Caco-2 (cell line): ENCODE measurements around the gene TSPO2. TPM values are rescaled to one million over a fixed set of nuclear protein-coding genes. Genes with fewer than 3 reads are reported as not detected.

Experiments used
- BruUV-seq: library from RNA; stranded (reverse); fragments of 400-500 nt; replicated peaks from 2 replicates; lab custom pipeline; 2021; lab: Mats Ljungman, UMichigan
- CTCF ChIA-PET: fragments of 300-600 bp; sonication (Branson Sonifier 250); formaldehyde crosslinking; loops from one replicate; lab custom pipeline; 2022; ENCODE audit warnings: antibody characterized with exemption; lab: Charles Lee
- POLR2A ChIA-PET: fragments of 300-600 bp; sonication (Branson Sonifier 250); formaldehyde crosslinking; loops from one replicate; lab custom pipeline; 2022; ENCODE audit warnings: antibody characterized with exemption; lab: Charles Lee
- DNase-seq, 2 experiments: peaks; one replicate each; pipeline versions ENCODE4 v3.0.0 to v3.0.0-alpha.2; 2020 to 2022
- H3K27me3 ChIP-seq: replicated peaks from 2 replicates; pipeline ENCODE4 v1.6.0; 2011; ENCODE audit warnings: low read length; ENCODE audit not compliant: control insufficient read depth, insufficient read depth
- H3K36me3 ChIP-seq: 2 replicates; pipeline ENCODE4 v1.5.1; 2011; ENCODE audit warnings: low read length; ENCODE audit not compliant: control insufficient read depth, insufficient read depth
- H3K4me1 ChIP-seq: fragments of 250-450 bp; sonication (Bioruptor Pico); 2 replicates; pipeline ENCODE4 v1.5.1; 2020; ENCODE audit warnings: mild to moderate bottlenecking
- H3K4me3 ChIP-seq: 2 replicates; pipeline ENCODE4 v1.5.1; 2011; ENCODE audit warnings: low read depth, mild to moderate bottlenecking, control low read depth, low read length
- H3K9me3 ChIP-seq: fragments of 250-450 bp; sonication (Bioruptor Pico); 2 replicates; pipeline ENCODE4 v1.5.1; 2020; ENCODE audit warnings: mild to moderate bottlenecking, moderate library complexity
- H3K27ac Mint-ChIP-seq: one replicate; pipeline ENCODE4 v1.8.0; 2022; ENCODE audit warnings: mixed read lengths; ENCODE audit not compliant: unreplicated experiment
- H3K27me3 Mint-ChIP-seq: one replicate; pipeline ENCODE4 v1.8.0; 2022; ENCODE audit warnings: mixed read lengths; ENCODE audit not compliant: insufficient read depth, unreplicated experiment
- H3K36me3 Mint-ChIP-seq: one replicate; pipeline ENCODE4 v1.8.0; 2022; ENCODE audit warnings: mild to moderate bottlenecking, mixed read lengths; ENCODE audit not compliant: insufficient read depth, unreplicated experiment
- H3K4me1 Mint-ChIP-seq: one replicate; pipeline ENCODE4 v1.8.0; 2022; ENCODE audit warnings: low read depth, mixed read lengths; ENCODE audit not compliant: unreplicated experiment
- H3K4me3 Mint-ChIP-seq: one replicate; pipeline ENCODE4 v1.8.0; 2022; ENCODE audit warnings: mild to moderate bottlenecking, moderate library complexity, mixed read lengths; ENCODE audit not compliant: unreplicated experiment
- H3K9me3 Mint-ChIP-seq: one replicate; pipeline ENCODE4 v1.8.0; 2022; ENCODE audit warnings: mixed read lengths; ENCODE audit not compliant: unreplicated experiment
- intact Hi-C: fragments of 100-400 bp; cut with micrococcal nuclease; formaldehyde crosslinking; loops from one replicate; pipeline ENCODE4 v1.10.0; 2022; ENCODE audit not compliant: unreplicated experiment
- total RNA-seq: library from RNA; stranded (reverse); gene quantifications from 2 replicates; pipeline ENCODE4 v1.2.3, GENCODE V29; 2022
- TF ChIP-seq, protein P1 (sequence below), 2 experiments: fragments of 200-600 bp in 1 of 2; IDR thresholded peaks; 1 replicate in 1 of 2; 2 replicates in 1 of 2; pipeline versions ENCODE4 v1.5.1 to v1.8.0; 2011 to 2022; ENCODE audit warnings: antibody characterized with exemption in 1 of 2, control low read depth in 1 of 2, inconsistent platforms in 1 of 2, low read depth in 1 of 2, low read length in 1 of 2, mild to moderate bottlenecking in 1 of 2, moderate library complexity in 1 of 2; ENCODE audit not compliant: insufficient read depth in 1 of 2, severe bottlenecking in 1 of 2, unreplicated experiment in 1 of 2

The TSPO2 gene
- total RNA-seq, 1 experiment from 2014 or later, result 0.61 TPM

DNA sequence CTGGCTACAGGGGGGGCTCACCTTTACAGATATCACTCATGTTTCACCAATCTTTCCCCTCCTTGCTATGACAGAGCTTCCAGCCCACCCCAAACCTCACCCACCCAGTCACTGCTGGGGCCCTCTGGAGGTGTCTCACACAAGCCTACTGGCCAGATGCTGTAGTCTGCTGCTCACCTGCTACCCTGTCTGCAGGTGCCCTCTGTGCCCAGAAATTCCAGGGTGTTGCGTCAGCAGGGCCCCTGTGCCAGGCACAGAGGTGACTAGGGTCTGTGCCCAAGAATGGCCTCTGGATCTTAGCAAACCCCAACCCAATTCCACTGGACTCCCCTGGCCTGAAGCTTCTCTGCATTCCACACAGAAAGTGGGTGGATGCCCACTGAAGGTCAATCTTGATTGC is 24.6 kb upstream of the TSPO2 start:
- TF ChIP-seq, protein P1, sequence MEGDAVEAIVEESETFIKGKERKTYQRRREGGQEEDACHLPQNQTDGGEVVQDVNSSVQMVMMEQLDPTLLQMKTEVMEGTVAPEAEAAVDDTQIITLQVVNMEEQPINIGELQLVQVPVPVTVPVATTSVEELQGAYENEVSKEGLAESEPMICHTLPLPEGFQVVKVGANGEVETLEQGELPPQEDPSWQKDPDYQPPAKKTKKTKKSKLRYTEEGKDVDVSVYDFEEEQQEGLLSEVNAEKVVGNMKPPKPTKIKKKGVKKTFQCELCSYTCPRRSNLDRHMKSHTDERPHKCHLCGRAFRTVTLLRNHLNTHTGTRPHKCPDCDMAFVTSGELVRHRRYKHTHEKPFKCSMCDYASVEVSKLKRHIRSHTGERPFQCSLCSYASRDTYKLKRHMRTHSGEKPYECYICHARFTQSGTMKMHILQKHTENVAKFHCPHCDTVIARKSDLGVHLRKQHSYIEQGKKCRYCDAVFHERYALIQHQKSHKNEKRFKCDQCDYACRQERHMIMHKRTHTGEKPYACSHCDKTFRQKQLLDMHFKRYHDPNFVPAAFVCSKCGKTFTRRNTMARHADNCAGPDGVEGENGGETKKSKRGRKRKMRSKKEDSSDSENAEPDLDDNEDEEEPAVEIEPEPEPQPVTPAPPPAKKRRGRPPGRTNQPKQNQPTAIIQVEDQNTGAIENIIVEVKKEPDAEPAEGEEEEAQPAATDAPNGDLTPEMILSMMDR (IDR thresholded peaks at IDR 0.05; ENCODE audit: insufficient read depth in 1 of 2, low read depth in 1 of 2, low read length in 1 of 2, severe bottlenecking in 1 of 2, unreplicated experiment in 1 of 2), result no peak
- no peaks in the 10 kb centered on the region for H3K27me3 Mint-ChIP-seq
- intact Hi-C loops, result no loop called here
- H3K4me3 Mint-ChIP-seq, result no peak overlapping the region
- BruUV-seq, result no TSS peak
- ChIA-PET POLR2A (no interaction called here), CTCF (no interaction called here)
- H3K4me1 Mint-ChIP-seq, result peaks cover 7% of the 10 kb centered on the region
- H3K27ac Mint-ChIP-seq, result no peak overlapping the region
- H3K36me3 ChIP-seq, result no peaks in the 10 kb centered on the region
- no peak for DNase-seq
- no peak overlapping the region for H3K4me3 ChIP-seq
- no peaks in the 10 kb centered on the region for H3K9me3 ChIP-seq
- no peaks in the 10 kb centered on the region for H3K9me3 Mint-ChIP-seq
- no peaks in the 10 kb centered on the region for H3K27me3 ChIP-seq
- H3K36me3 Mint-ChIP-seq, result no peaks in the 10 kb centered on the region
- peaks cover 15% of the 10 kb centered on the region for H3K4me1 ChIP-seq

DNA sequence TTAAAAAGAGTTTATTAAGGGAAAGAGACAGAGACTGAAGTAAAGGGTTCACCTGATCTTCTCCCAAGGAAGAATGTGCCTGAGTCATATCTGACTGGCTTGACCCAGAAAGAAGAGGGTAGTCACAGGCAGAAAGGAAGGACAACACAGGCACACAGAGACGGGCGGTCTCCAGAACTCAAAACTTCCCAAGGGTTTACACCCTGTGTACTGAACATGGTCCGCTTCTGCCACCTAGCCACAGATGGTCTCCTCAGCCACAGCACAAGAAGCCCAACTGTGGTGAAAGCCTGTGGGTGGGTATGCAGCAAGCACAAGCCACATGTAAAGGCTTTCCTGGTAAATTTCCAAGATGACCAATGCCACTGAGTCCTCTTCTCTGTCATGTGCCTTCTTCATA is 20.4 kb upstream of the TSPO2 start:
- TF ChIP-seq, protein P1 (IDR thresholded peaks at IDR 0.05; ENCODE audit: insufficient read depth in 1 of 2, low read depth in 1 of 2, low read length in 1 of 2, severe bottlenecking in 1 of 2, unreplicated experiment in 1 of 2), result peak in 1 of 2 experiments; percentile 40
- peaks cover 7% of the 10 kb centered on the region for H3K4me1 Mint-ChIP-seq
- ChIA-PET CTCF (interaction anchor here (1.4 kb wide), 1 partner anchor 19 kb away, joined by 7 read pairs; no protein-coding TSS in a partner anchor), POLR2A (no interaction called here)
- H3K27me3 Mint-ChIP-seq, result no peaks in the 10 kb centered on the region
- H3K4me3 Mint-ChIP-seq, result no peak overlapping the region
- no peaks in the 10 kb centered on the region for H3K27me3 ChIP-seq
- H3K36me3 Mint-ChIP-seq, result no peaks in the 10 kb centered on the region
- intact Hi-C loops, result loop anchor here (1.0 kb wide), 1 partner anchor 127 kb away; no protein-coding TSS in a partner anchor
- peak; percentile 50 to 63 for DNase-seq
- H3K9me3 ChIP-seq, result no peaks in the 10 kb centered on the region
- no peak overlapping the region for H3K27ac Mint-ChIP-seq
- peaks cover 19% of the 10 kb centered on the region for H3K4me1 ChIP-seq
- no peaks in the 10 kb centered on the region for H3K36me3 ChIP-seq
- no TSS peak for BruUV-seq
- H3K4me3 ChIP-seq, result no peak overlapping the region
- no peaks in the 10 kb centered on the region for H3K9me3 Mint-ChIP-seq

DNA sequence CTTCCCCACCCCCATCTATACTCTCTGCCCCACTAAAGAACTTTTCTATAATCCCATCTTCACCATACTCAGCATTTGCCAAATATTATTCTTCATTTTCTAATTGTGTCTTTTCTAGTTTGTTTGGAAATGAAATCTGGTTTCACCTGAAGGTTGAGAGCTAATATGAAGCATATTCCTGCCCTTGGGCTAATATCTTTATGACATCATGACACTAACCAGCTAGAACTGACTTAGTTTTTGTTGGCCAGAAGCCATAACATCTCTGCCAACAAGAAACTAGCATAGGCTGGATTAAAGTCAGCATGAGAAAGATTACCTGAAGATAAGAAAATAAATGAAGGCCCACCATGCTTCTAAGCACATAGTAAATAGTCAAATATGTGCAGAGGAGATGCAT is 20.0 kb upstream of the TSPO2 start:
- peaks cover 7% of the 10 kb centered on the region for H3K4me1 Mint-ChIP-seq
- no peak overlapping the region for H3K4me3 Mint-ChIP-seq
- H3K4me1 ChIP-seq, result peaks cover 19% of the 10 kb centered on the region
- no peaks in the 10 kb centered on the region for H3K9me3 ChIP-seq
- H3K27me3 ChIP-seq, result no peaks in the 10 kb centered on the region
- H3K36me3 ChIP-seq, result no peaks in the 10 kb centered on the region
- H3K27me3 Mint-ChIP-seq, result no peaks in the 10 kb centered on the region
- H3K36me3 Mint-ChIP-seq, result no peaks in the 10 kb centered on the region
- TF ChIP-seq, protein P1 (IDR thresholded peaks at IDR 0.05; ENCODE audit: insufficient read depth in 1 of 2, low read depth in 1 of 2, low read length in 1 of 2, severe bottlenecking in 1 of 2, unreplicated experiment in 1 of 2), result no peak
- CTCF ChIA-PET, result interaction anchor here (1.4 kb wide), 1 partner anchor 18 kb away, joined by 7 read pairs; no protein-coding TSS in a partner anchor
- intact Hi-C loops, result loop anchor here (1.0 kb wide), 1 partner anchor 127 kb away; no protein-coding TSS in a partner anchor
- BruUV-seq, result no TSS peak
- H3K27ac Mint-ChIP-seq, result no peak overlapping the region
- no peak overlapping the region for H3K4me3 ChIP-seq
- POLR2A ChIA-PET, result no interaction called here
- no peak for DNase-seq
- no peaks in the 10 kb centered on the region for H3K9me3 Mint-ChIP-seq
